B cell (primary cell): Measurements from ENCODE around the gene PRKCQ.

Source experiments
- EZH2 ChIP-seq: IDR thresholded peaks from 2 replicates; pipeline ENCODE4 v1.6.1; 2012; ENCODE audit warnings: borderline replicate concordance, low read depth, mild to moderate bottlenecking, moderate library complexity, low read length; ENCODE audit not compliant: insufficient read depth, poor library complexity, severe bottlenecking
- TF ChIP-seq, protein P1 (sequence below): fragments of 200-600 bp; IDR thresholded peaks from one replicate; pipeline ENCODE4 v1.8.0; 2022; ENCODE audit warnings: antibody characterized with exemption, mild to moderate bottlenecking

DNA sequence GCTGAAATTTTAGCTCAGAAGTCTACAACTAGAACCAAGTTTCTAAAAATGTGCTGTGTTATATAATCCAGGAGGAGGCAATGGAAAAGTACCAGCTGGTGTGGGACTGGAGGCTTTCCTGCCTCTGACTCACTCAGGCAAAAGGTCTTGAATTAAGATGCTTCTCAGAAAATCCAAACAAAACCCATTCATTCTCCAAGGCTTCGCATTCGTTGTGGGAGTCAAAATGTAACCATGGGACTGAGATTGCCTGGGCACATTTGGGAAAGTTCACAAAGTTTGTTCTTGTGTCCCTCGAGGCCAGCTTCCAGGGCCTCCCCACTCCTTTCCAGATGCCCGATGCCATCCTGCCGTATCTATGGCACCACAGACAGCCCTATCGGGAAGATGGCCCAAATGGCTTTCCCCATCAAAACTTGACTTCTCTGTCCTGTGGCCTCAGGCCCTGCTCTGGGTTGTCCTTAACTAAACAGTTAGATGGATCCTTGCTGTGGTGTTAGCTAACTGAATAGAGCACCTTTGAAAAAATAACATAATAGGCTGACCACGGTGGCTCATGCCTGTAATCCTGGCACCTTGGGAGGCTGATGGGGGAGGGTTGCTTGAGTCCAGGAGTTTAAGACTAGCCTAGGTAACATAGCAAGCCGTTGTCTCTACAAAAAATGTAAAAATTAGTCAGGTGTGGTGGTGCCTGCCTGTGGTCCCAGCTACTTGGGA lies 196.8 kb downstream of the PRKCQ start:
- no peak for TF ChIP-seq EZH2
- TF ChIP-seq, protein P1, sequence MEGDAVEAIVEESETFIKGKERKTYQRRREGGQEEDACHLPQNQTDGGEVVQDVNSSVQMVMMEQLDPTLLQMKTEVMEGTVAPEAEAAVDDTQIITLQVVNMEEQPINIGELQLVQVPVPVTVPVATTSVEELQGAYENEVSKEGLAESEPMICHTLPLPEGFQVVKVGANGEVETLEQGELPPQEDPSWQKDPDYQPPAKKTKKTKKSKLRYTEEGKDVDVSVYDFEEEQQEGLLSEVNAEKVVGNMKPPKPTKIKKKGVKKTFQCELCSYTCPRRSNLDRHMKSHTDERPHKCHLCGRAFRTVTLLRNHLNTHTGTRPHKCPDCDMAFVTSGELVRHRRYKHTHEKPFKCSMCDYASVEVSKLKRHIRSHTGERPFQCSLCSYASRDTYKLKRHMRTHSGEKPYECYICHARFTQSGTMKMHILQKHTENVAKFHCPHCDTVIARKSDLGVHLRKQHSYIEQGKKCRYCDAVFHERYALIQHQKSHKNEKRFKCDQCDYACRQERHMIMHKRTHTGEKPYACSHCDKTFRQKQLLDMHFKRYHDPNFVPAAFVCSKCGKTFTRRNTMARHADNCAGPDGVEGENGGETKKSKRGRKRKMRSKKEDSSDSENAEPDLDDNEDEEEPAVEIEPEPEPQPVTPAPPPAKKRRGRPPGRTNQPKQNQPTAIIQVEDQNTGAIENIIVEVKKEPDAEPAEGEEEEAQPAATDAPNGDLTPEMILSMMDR: no peak
